ENCODE measurements around the gene CCDC57.

The CCDC57 gene

GRCh38 chr17:82061047-82061925 is 151.4 kb downstream of the CCDC57 start:
- no peak for DNase-seq (ENCODE audit: low read depth)

DNA sequence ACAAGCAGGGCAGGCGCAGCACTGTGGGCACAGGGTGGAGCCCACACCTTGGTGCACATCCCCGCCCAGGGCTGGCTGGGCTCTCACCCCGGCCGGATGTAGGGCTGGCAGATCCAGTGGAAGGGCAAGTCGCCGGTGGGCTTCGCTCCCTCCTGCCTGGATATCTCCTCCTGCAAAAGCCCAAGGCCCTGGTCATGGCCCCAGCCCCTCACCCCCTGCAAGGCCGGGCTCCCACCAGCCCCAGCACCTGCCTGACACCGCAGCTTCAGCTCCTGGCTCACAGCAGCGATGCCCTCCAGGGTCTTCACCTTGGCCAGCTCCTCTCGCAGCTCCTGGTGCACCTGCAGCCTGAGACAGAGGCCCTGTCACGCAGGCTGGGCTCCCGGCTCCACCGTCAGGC is 152.0 kb downstream of the CCDC57 start:
- no peak for DNase-seq (ENCODE audit: low read depth)

- DNase-seq (ENCODE audit: low read depth): no peak
Measured at GRCh38 chr17:82060001-82060380, 152.7 kb downstream of the CCDC57 start.

DNA sequence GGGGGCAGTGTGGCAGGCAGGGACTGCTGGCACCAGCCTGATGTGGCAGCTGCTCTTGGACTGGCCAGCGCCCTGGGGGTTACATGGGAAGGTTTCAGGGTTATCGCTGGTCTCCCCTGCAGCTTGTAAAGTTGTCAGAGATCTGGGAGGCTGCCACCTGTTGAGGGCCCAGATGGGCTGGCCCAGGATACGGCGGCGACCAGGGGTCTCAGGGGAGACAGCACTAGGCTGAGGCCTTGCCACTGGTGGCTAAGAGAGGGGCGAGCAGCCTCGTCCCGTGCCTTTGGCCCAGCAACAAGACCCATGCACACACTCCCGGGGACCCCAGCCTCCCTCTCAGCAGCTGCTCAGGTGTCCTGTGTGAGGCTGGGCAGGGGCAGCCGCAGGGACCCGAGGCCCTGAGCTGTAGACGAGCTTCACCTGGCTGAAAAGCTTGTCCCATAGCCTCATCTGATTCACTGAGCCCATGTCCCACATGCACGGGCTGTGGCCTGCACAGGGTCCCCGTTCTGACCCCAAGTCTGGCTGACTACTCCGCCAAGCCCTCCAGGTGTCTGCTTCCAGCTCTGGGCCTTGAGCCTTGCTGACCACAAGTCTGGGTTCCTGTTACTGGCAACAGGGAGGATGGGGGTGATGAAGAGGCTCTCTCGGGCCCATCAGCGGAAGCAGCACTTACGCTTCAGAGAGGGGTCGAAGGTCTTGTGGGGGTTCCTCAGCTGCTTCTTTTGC is 153.2 kb downstream of the CCDC57 start:
- no peak for DNase-seq (ENCODE audit: low read depth)

DNA sequence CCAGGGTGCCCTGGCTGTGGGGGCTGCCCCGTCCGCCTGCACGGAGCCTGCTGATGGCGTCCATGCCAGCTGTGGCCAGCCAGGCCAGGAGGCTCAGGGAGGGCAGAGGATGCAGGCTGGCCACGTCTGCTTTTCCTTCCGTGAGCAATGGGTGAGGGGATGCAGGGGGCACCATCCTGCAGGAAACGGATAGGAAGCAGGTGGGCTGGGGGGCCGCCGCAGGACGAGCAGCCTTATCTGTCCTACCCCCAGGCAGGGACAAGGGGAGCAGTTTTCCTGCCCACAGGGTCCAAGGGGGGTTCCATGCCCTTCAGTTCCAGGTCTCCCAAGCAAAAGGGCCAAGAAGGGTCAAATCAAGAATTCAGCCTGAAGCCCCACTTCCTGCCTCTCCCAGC is 153.8 kb downstream of the CCDC57 start:
- DNase-seq (ENCODE audit: low read depth): no peak

DNA sequence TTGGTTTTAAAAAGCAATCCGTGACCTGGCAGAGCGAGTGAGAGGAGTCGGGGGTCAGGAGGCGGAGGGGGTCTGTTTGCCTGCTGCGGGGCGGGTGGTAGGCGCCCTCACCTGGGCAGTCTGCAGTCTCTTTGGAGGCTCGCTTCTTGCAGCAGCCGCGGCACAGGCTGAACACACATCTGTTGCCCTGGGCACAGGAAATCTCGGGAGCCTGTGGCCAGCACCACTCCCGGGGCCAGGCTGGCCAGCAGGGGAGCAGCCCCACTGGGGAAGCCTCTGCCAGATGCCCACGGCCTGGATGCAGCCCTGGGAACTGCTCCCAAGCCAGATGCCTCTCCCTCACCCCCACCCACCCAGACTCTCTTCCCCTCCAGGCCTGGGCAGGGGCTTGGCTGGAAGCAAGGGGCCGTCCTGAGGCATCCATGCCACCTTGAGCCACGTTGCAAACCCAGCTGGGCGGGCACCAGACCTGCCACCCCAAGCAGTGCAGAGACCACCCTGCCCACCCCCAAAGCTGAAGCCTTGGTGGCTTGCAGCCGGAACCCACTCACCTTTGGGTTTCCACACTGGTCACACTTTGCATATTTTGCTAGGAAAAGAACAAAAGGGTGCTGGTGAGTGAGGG is 154.3 kb downstream of the CCDC57 start:
- DNase-seq (ENCODE audit: low read depth): no peak

DNA sequence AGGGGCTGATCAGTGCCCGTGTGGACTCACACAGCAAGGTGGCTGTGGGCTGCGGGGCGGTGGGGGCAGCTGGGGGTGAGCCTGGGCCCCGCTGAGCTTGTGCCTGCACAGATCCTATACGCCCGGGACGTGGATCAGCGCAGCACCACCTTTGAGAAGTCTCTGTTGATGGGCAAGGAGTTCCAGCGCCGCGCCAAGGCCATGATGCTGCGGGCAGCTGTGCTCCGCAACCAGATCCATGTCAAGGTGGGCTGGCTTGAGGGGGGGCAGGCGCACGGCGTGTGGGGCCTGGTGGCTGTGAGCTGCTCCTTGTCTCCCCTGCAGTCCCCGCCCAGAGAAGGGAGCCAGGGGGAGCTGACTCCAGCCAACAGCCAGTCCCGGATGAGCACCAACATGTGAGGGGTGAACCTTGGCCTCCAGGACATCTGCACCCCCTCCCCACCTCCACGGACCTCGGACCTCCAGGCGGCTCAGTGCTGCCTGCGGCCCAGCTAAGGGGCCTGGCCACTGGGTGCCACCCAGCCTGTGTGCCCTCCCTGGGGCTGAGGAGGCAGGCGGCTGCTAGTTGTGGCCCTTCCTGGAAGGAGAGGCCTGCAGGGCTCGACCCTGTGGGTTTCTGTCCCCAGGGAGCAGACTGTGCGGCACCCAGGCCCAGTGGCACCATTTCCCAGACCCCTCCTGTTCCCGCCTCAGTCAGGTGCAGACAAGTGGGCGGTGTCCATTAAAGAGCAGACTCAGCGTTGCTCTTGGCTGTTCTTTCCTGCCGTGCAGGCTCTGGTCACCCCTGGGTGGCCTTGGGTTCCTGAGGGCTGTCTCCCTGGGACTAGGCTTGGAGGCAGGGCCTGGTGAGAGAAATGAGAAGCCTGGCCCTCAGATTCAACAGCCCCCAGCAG is 155.7 kb downstream of the CCDC57 start:
- DNase-seq (ENCODE audit: low read depth): no peak

DNA sequence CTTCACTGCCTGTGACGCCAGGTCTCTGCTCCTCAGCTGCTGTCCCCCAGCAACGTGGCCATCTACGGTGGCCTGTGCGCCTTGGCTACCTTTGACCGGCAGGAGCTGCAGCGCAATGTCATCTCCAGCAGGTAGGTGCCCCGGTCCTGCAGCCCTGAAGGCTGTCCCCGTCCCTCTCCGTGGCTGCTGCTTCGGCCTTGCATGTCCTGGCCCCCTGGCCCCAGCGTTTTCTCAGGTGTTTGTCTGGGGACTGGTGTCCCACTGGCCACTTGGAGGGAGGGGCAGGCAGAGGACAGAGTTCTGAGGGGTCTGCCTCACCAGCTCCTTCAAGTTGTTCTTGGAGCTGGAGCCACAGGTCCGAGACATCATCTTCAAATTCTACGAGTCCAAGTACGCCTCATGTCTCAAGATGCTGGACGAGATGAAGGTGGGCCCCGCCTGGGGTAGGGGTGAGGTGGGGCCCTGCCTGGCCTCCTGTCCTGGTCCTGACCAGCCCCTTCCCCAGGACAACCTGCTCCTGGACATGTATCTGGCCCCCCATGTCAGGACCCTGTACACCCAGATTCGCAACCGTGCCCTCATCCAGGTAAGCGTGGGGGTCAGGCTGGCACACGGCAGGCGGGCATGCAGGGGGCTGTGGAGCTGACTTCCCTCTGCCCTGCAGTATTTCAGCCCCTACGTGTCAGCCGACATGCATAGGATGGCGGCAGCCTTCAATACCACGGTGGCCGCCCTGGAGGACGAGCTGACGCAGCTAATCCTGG is 156.5 kb downstream of the CCDC57 start:
- no peak for DNase-seq (ENCODE audit: low read depth)

GRCh38 chr17:82055023-82055964 is 157.3 kb downstream of the CCDC57 start:
- DNase-seq (ENCODE audit: low read depth): no peak

- DNase-seq (ENCODE audit: low read depth): no peak
Measured at GRCh38 chr17:82054351-82055022, 158.2 kb downstream of the CCDC57 start.

- no peak for DNase-seq (ENCODE audit: low read depth)
Measured at GRCh38 chr17:82053556-82054263, 158.9 kb downstream of the CCDC57 start.

DNA sequence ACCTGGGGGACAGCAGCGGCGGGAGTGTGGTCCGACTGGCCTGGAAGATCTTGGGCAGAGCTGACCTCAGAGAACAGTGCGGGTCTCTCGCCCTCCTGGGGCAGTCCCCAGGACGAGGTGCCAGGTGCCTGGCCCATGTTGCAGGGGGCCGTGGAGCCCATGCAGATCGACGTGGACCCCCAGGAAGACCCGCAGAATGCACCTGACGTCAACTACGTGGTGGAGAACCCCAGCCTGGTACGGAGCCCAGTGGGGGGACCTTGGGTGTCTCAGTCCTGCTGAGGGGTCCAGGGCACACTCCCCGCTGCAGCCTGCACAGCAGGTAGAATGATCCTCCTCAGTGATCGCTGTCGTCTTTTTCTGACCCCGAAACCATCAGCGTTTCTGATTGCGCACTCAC is 159.5 kb downstream of the CCDC57 start:
- no peak for DNase-seq (ENCODE audit: low read depth)

DNA sequence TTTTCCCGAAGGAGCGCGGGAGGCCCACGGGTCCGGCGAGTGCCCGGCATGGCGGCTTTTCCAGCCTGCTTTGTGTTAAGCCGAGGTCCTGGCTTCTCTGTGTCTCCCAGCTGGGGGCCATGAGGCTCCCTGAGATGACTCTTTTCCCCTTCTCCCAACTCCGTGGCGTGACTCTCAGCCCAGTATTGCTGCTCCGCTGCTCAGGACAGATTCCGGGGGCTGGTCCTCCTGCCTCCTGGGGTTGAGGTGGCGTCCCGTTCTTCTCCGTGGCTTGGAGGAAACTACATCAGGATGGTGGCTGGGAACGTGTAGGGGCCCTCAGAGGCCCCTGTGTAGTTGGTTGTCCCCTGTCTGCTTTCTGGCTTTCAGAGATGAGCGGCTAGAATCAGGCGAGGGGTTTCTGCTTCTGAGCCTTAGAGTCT is 160.0 kb downstream of the CCDC57 start:
- no peak for DNase-seq (ENCODE audit: low read depth)

GRCh38 chr17:82051776-82052637 is 160.6 kb downstream of the CCDC57 start, which contains the start of the genes GPS1 and RFNG:
Gene GPS1, plus strand, starts transcription at chr17:82051898. Its CDS starts 34 bp downstream, at chr17:82051932.
Gene RFNG, minus strand, starts transcription at chr17:82051811. Its CDS starts 45 bp downstream, at chr17:82051766.
- no peak for DNase-seq (ENCODE audit: low read depth)
